A673 (cell line): ENCODE results near the gene RPH3AL.

Experiments used
- EZH2 ChIP-seq: fragments of 200-600 bp; sonication (generic); IDR thresholded peaks from 2 replicates; pipeline ENCODE4 v1.6.1; 2017; ENCODE audit warnings: borderline replicate concordance, low read depth, mild to moderate bottlenecking, mixed read lengths, antibody characterized with exemption, low read length; ENCODE audit not compliant: poor library complexity, severe bottlenecking
- TF ChIP-seq, protein P1 (sequence below): fragments of 300-800, 200-600 bp; sonication (generic); conservative IDR thresholded peaks from 2 replicates; pipeline ENCODE4 v1.5.1; 2017; ENCODE audit warnings: low read depth, mild to moderate bottlenecking, antibody characterized with exemption, low read length, moderate library complexity, mixed read lengths

DNA sequence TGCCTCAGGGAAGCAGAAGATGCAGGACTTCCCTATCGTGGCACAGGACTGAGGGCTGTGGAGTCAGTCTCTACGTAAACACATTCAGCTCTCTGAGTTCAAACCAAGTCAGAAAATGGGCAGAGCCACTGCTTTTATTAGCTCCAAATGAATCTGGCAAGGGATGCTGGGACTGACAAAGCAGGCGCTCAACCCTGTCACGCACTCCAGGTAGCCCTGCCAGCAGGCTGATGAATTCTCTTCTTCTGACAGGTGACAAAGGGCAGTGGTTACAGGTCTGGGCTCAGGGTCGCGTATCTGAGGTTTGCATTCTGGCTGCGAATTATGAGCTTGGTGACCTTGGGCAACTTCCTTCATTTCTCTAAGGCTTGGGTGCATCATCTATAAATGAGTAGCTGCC lies 9.4 kb downstream of the RPH3AL start:
- TF ChIP-seq, protein P1, sequence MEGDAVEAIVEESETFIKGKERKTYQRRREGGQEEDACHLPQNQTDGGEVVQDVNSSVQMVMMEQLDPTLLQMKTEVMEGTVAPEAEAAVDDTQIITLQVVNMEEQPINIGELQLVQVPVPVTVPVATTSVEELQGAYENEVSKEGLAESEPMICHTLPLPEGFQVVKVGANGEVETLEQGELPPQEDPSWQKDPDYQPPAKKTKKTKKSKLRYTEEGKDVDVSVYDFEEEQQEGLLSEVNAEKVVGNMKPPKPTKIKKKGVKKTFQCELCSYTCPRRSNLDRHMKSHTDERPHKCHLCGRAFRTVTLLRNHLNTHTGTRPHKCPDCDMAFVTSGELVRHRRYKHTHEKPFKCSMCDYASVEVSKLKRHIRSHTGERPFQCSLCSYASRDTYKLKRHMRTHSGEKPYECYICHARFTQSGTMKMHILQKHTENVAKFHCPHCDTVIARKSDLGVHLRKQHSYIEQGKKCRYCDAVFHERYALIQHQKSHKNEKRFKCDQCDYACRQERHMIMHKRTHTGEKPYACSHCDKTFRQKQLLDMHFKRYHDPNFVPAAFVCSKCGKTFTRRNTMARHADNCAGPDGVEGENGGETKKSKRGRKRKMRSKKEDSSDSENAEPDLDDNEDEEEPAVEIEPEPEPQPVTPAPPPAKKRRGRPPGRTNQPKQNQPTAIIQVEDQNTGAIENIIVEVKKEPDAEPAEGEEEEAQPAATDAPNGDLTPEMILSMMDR = no peak
- no peak for TF ChIP-seq EZH2
